Measurements from ENCODE around the gene CMTR1.

Gene CMTR1

GRCh38 chr6:37432916-37433656 is at the start of gene CMTR1 (continued):
- TF ChIP-seq PRDM10 (tag by site-specific recombination; IDR thresholded peaks at IDR 0.05), result peak; percentile 90
- peak; percentile 17; the same call in 1 of the 2 replicates for TF ChIP-seq ZNF394 (tag by site-specific recombination; IDR thresholded peaks at IDR 0.05; ENCODE audit: borderline replicate concordance)
- peak; percentile 59; the same call in 1 of the 2 replicates for TF ChIP-seq IKZF3 (tag by site-specific recombination; IDR thresholded peaks at IDR 0.05)
- peak; percentile 47; the same call in 1 of the 2 replicates for TF ChIP-seq YY1 (tag by site-specific recombination; IDR thresholded peaks at IDR 0.05)
- no peak for TF ChIP-seq ZNF37A (tag by site-specific recombination; IDR thresholded peaks at IDR 0.05)
- TF ChIP-seq, protein P1, sequence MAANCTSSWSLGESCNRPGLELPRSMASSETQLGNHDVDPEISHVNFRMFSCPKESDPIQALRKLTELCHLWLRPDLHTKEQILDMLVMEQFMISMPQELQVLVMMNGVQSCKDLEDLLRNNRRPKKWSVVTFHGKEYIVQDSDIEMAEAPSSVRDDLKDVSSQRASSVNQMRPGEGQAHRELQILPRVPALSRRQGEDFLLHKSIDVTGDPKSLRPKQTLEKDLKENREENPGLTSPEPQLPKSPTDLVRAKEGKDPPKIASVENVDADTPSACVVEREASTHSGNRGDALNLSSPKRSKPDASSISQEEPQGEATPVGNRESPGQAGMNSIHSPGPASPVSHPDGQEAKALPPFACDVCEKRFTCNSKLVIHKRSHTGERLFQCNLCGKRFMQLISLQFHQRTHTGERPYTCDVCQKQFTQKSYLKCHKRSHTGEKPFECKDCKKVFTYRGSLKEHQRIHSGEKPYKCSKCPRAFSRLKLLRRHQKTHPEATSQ (tag by site-specific recombination; IDR thresholded peaks at IDR 0.05), result peak; percentile 71; the same call in 1 of the 2 replicates
- TF ChIP-seq, protein P2, sequence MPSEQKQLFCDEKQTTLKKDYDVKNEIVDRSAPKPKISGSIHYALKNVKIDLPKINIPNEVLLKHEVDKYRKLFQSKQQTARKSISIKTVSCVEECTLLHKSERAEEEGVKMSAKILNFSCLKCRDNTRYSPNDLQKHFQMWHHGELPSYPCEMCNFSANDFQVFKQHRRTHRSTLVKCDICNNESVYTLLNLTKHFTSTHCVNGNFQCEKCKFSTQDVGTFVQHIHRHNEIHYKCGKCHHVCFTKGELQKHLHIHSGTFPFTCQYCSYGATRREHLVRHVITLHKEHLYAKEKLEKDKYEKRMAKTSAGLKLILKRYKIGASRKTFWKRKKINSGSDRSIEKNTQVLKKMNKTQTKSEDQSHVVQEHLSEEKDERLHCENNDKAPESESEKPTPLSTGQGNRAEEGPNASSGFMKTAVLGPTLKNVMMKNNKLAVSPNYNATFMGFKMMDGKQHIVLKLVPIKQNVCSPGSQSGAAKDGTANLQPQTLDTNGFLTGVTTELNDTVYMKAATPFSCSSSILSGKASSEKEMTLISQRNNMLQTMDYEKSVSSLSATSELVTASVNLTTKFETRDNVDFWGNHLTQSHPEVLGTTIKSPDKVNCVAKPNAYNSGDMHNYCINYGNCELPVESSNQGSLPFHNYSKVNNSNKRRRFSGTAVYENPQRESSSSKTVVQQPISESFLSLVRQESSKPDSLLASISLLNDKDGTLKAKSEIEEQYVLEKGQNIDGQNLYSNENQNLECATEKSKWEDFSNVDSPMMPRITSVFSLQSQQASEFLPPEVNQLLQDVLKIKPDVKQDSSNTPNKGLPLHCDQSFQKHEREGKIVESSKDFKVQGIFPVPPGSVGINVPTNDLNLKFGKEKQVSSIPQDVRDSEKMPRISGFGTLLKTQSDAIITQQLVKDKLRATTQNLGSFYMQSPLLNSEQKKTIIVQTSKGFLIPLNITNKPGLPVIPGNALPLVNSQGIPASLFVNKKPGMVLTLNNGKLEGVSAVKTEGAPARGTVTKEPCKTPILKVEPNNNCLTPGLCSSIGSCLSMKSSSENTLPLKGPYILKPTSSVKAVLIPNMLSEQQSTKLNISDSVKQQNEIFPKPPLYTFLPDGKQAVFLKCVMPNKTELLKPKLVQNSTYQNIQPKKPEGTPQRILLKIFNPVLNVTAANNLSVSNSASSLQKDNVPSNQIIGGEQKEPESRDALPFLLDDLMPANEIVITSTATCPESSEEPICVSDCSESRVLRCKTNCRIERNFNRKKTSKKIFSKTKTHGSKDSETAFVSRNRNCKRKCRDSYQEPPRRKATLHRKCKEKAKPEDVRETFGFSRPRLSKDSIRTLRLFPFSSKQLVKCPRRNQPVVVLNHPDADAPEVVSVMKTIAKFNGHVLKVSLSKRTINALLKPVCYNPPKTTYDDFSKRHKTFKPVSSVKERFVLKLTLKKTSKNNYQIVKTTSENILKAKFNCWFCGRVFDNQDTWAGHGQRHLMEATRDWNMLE (tag by site-specific recombination; conservative IDR thresholded peaks at IDR 0.05; ENCODE audit: low read depth), result no peak
- peak; percentile 87 for TF ChIP-seq ZNF600 (tag by site-specific recombination; IDR thresholded peaks at IDR 0.05)
- peak; percentile 55 for TF ChIP-seq ZIC2 (tag by site-specific recombination; IDR thresholded peaks at IDR 0.05)
- TF ChIP-seq ZNF274 (IDR thresholded peaks at IDR 0.05; ENCODE audit: low read length), result no peak
- no peak for TF ChIP-seq ZNF274 (tag by site-specific recombination; IDR thresholded peaks at IDR 0.05; ENCODE audit: borderline replicate concordance)
- TF ChIP-seq KLF8 (tag by site-specific recombination; IDR thresholded peaks at IDR 0.05), result peak; percentile 81
- no peak for TF ChIP-seq ZNF530 (tag by site-specific recombination; IDR thresholded peaks at IDR 0.05; ENCODE audit: low read depth)

DNA sequence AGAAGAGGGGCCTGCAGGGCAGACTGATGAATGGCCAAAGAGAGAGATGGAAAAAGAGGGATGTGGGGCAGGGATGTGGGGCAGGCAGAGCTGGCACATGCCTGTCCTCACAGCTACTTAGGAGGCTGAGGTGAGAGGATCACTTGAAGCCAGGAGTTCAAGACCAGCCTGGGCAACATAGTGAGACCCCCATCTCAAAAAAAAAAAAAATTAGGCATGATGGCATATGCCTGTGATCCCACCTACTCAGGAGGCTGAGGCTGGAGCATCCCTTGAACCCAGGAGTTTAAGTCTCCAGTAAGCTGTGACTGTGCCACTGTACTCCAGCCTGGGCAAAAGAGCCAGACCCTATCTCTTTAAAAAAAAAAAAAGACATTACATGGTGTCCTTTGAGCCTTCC is 44.4 kb upstream of the CMTR1 start:
- ChIA-PET POLR2A (no interaction called here), CTCF (interaction anchor here (0.6 to 1.5 kb wide), 2 partner anchors 63 to 399 kb away, joined by 3 read pairs; no protein-coding TSS in a partner anchor)
- H3K4me3 ChIP-seq (ENCODE audit: low read depth, low read length), result no peak overlapping the region
- H3K4me1 ChIP-seq (ENCODE audit: control insufficient read depth, insufficient read depth, low read length), result no peaks in the 10 kb centered on the region
- no peaks in the 10 kb centered on the region for H3K9me3 ChIP-seq (ENCODE audit: control insufficient read depth, insufficient read depth, low read depth, low read length)
- TF ChIP-seq ZNF121 (tag by site-specific recombination; IDR thresholded peaks at IDR 0.05), result peak; percentile 93
- TF ChIP-seq ZNF610 (tag by site-specific recombination; IDR thresholded peaks at IDR 0.05; ENCODE audit: borderline replicate concordance), result no peak
- H3K27ac ChIP-seq (ENCODE audit: extremely low read depth, low read depth, low read length), result no peak overlapping the region
- peaks cover 52 to 86% of the 10 kb centered on the region in 2 experiments for H3K36me3 ChIP-seq (ENCODE audit: control insufficient read depth in 2 of 2, insufficient read depth in 1 of 2, low read length in 2 of 2)
